Measurements from ENCODE around the gene OR5H14.
"Not testable (repeated sequence)": the region's sequence is repeated elsewhere in the genome, so short reads cannot be mapped to it uniquely, and the experiment has no call there.

- not testable (repeated sequence) for TF ChIP-seq POLR2A (IDR thresholded peaks at IDR 0.05; ENCODE audit: extremely low read depth, insufficient read length); CTCF (IDR thresholded peaks at IDR 0.05; ENCODE audit: low read depth, low read length)
Measured at GRCh38 chr3:98196293-98196692, 49.0 kb downstream of the OR5H14 start.

Data from NB4 (cell line).